Keratinocyte (primary cell): ENCODE data around the gene LAYN. TPM values are rescaled to one million over a fixed set of nuclear protein-coding genes. Genes with fewer than 3 reads are reported as not detected.

Experiments
- DNase-seq: peaks from one replicate; pipeline ENCODE4 v3.0.0-alpha.2; 2011; ENCODE audit warnings: low read depth, missing footprints, low spot score
- FAIRE-seq: peaks from 2 replicates; lab custom pipeline; 2011; peaks lifted over from hg19 to GRCh38; lab: Jason Lieb, UNC
- H2AFZ ChIP-seq: 2 replicates; pipeline ENCODE4 v1.6.0; 2012; ENCODE audit warnings: low read length, control low read depth, inconsistent platforms; ENCODE audit not compliant: control insufficient read depth
- H3K27ac ChIP-seq: 2 replicates; pipeline ENCODE4 v1.5.1; 2011; ENCODE audit warnings: low read length; ENCODE audit not compliant: control insufficient read depth, insufficient read depth
- H3K27me3 ChIP-seq: 3 replicates; pipeline ENCODE4 v1.6.0; 2011; ENCODE audit warnings: low read length; ENCODE audit not compliant: control insufficient read depth, insufficient read depth; ENCODE audit errors: extremely low read depth
- H3K36me3 ChIP-seq, 2 experiments: 2 replicates in 1 of 2; 3 replicates in 1 of 2; pipeline ENCODE4 v1.5.1; 2011; ENCODE audit warnings: low read length in 2 of 2, mild to moderate bottlenecking in 1 of 2; ENCODE audit not compliant: control insufficient read depth in 2 of 2, insufficient read depth in 2 of 2; ENCODE audit errors: extremely low read depth in 1 of 2
- H3K4me1 ChIP-seq: 3 replicates; pipeline ENCODE4 v1.5.1; 2011; ENCODE audit warnings: low read length; ENCODE audit not compliant: control insufficient read depth, insufficient read depth; ENCODE audit errors: extremely low read depth
- H3K4me2 ChIP-seq: 3 replicates; pipeline ENCODE4 v1.6.0; 2011; ENCODE audit warnings: low read depth, low read length; ENCODE audit not compliant: control insufficient read depth, insufficient read depth; ENCODE audit errors: extremely low read depth
- H3K4me3 ChIP-seq, 3 experiments: fragments of 200-600 bp in 1 of 3; sonication (generic) in 1 of 3; 2 replicates in 2 of 3; 3 replicates in 1 of 3; pipeline ENCODE4 v1.5.1; 2011 to 2016; ENCODE audit warnings: low read length in 3 of 3, mild to moderate bottlenecking in 3 of 3, control low read depth in 2 of 3, inconsistent platforms in 1 of 3, low read depth in 1 of 3, mixed read lengths in 1 of 3, mixed run types in 1 of 3, moderate library complexity in 1 of 3; ENCODE audit not compliant: control insufficient read depth in 2 of 3, insufficient read depth in 2 of 3; ENCODE audit errors: extremely low read depth in 1 of 3
- H3K79me2 ChIP-seq: 2 replicates; pipeline ENCODE4 v1.6.0; 2012; ENCODE audit warnings: low read length; ENCODE audit not compliant: control insufficient read depth, insufficient read depth
- H3K9ac ChIP-seq: 3 replicates; pipeline ENCODE4 v1.6.0; 2011; ENCODE audit warnings: low read length; ENCODE audit not compliant: control insufficient read depth, insufficient read depth; ENCODE audit errors: extremely low read depth
- H3K9me1 ChIP-seq: 3 replicates; pipeline ENCODE4 v1.6.0; 2011; ENCODE audit warnings: low read length; ENCODE audit not compliant: control insufficient read depth, insufficient read depth; ENCODE audit errors: extremely low read depth
- H3K9me3 ChIP-seq: 2 replicates; pipeline ENCODE4 v1.5.1; 2012; ENCODE audit warnings: low read depth, low read length; ENCODE audit not compliant: control insufficient read depth
- H4K20me1 ChIP-seq: 3 replicates; pipeline ENCODE4 v1.6.0; 2011; ENCODE audit warnings: low read length; ENCODE audit not compliant: control insufficient read depth, insufficient read depth; ENCODE audit errors: extremely low read depth
- EZH2 ChIP-seq: IDR thresholded peaks from one replicate; pipeline ENCODE4 v1.6.1; 2012; ENCODE audit warnings: inconsistent platforms, mild to moderate bottlenecking, low read length, moderate library complexity
- dilution Hi-C: fragments of 300-500 bp; cut with MboI; formaldehyde crosslinking; loops from one replicate; pipeline ENCODE4 v1.7.0; 2020; ENCODE audit warnings: low sequenced_read_pairs; ENCODE audit not compliant: extremely low pct_ligation_motif_present
- polyA plus RNA-seq, 5 experiments: library from polyadenylated mRNA; depleted of rRNA in 3 of 5; stranded (reverse) in 3 of 5; stranded (forward) in 1 of 5; unstranded in 1 of 5; fragments of >200 nt; gene quantifications; 1 replicate in 1 of 5; 2 replicates in 3 of 5; 3 replicates in 1 of 5; pipeline versions ENCODE4 v1.2.1 to v1.2.3, GENCODE V29; 2011 to 2012; ENCODE audit warnings: missing spikeins in 2 of 5, low read depth in 1 of 5, low replicate concordance in 1 of 5
- TF ChIP-seq, protein P1 (sequence below), 3 experiments: IDR thresholded peaks in 1 of 3; conservative IDR thresholded peaks in 1 of 3; optimal IDR thresholded peaks in 1 of 3; 2 replicates in 2 of 3; 3 replicates in 1 of 3; pipeline versions ENCODE3 to v1.5.1; 2011; ENCODE audit warnings: low read length in 3 of 3, mild to moderate bottlenecking in 3 of 3, moderate library complexity in 2 of 3, control low read depth in 1 of 3, inconsistent platforms in 1 of 3; ENCODE audit not compliant: insufficient read depth in 2 of 3; ENCODE audit errors: extremely low read depth in 1 of 3

LAYN gene
- polyA plus RNA-seq, 1 donor (not counting 4 experiments of a cell fraction or from before 2014, with no cell fraction given) = 1.1 TPM

DNA sequence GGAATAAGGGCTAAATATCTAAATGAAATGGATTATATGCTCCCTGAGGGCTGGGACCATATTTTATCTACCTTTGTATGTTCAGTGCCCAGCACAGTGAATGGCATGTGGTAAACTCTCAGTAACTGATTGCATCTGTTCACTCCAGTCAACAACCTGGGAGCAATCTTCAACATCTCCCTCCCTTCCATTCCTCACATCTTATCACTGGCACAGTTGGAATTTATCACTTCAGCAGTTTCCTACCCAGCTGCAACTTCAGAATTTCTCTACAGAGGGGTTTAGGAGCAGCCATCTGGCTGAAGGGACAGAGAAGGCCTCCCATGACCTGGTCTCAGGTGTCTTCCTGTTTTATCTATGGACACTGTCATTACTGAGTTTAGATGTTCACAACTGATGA, 52.0 kb downstream of the LAYN start:
- DNase-seq = no peak
- Histone ChIP-seq H3K4me3 (no peak overlapping the region), H3K4me2 (no peak overlapping the region), H3K27ac (no peak overlapping the region), H3K9ac (no peak overlapping the region), H2AFZ (no peak overlapping the region), H3K27me3 (no peaks in the 10 kb centered on the region), H3K79me2 (no peaks in the 10 kb centered on the region), H3K9me1 (no peaks in the 10 kb centered on the region), H3K9me3 (no peaks in the 10 kb centered on the region), H4K20me1 (no peaks in the 10 kb centered on the region), H3K36me3 (no peaks in the 10 kb centered on the region), H3K4me1 (no peaks in the 10 kb centered on the region)
- no peak for FAIRE-seq
- dilution Hi-C loops = no loop called here
- TF ChIP-seq, protein P1, sequence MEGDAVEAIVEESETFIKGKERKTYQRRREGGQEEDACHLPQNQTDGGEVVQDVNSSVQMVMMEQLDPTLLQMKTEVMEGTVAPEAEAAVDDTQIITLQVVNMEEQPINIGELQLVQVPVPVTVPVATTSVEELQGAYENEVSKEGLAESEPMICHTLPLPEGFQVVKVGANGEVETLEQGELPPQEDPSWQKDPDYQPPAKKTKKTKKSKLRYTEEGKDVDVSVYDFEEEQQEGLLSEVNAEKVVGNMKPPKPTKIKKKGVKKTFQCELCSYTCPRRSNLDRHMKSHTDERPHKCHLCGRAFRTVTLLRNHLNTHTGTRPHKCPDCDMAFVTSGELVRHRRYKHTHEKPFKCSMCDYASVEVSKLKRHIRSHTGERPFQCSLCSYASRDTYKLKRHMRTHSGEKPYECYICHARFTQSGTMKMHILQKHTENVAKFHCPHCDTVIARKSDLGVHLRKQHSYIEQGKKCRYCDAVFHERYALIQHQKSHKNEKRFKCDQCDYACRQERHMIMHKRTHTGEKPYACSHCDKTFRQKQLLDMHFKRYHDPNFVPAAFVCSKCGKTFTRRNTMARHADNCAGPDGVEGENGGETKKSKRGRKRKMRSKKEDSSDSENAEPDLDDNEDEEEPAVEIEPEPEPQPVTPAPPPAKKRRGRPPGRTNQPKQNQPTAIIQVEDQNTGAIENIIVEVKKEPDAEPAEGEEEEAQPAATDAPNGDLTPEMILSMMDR (optimal IDR thresholded peaks at IDR 0.05 in 1 of 3, IDR thresholded peaks at IDR 0.05 in 1 of 3, conservative IDR thresholded peaks at IDR 0.05 in 1 of 3; ENCODE audit: extremely low read depth in 1 of 3, insufficient read depth in 2 of 3, low read length in 3 of 3) = no peak
- TF ChIP-seq EZH2 = no peak

DNA sequence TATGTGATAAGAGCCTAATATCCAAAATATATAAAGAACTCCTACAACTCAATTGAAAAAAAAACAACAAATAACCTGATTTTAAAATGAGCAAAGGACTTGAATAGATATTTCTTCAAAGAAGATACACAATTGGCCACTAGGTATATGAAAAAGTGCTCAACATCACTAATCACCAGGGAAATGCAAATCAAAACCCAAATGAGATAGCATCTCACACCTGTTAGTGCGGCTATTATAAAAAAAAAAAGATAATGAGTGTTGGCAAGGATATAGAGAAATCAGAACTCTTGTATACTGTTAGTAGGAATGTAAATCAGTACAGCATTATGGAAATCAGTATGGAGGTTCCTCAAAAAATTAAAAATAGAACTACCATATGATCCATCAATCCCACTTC, 55.8 kb downstream of the LAYN start:
- Histone ChIP-seq H3K79me2 (no peaks in the 10 kb centered on the region), H3K4me1 (peaks cover 2% of the 10 kb centered on the region), H4K20me1 (no peaks in the 10 kb centered on the region), H3K4me2 (no peak overlapping the region), H3K9me3 (no peaks in the 10 kb centered on the region), H3K9me1 (no peaks in the 10 kb centered on the region), H3K36me3 (no peaks in the 10 kb centered on the region), H3K27ac (no peak overlapping the region), H3K4me3 (no peak overlapping the region), H3K27me3 (no peaks in the 10 kb centered on the region), H3K9ac (no peak overlapping the region), H2AFZ (no peak overlapping the region)
- DNase-seq (no peak), FAIRE-seq (no peak)
- TF ChIP-seq, protein P1 (optimal IDR thresholded peaks at IDR 0.05 in 1 of 3, IDR thresholded peaks at IDR 0.05 in 1 of 3, conservative IDR thresholded peaks at IDR 0.05 in 1 of 3; ENCODE audit: extremely low read depth in 1 of 3, insufficient read depth in 2 of 3, low read length in 3 of 3) = no peak
- TF ChIP-seq EZH2 = no peak
- dilution Hi-C loops = no loop called here
